ENCODE data around the gene NFATC2.
"Not testable (repeated sequence)": the region's sequence is repeated elsewhere in the genome, so short reads cannot be mapped to it uniquely, and the experiment has no call there.

Gene NFATC2
- total RNA-seq = 111 to 123 reads per million in 2 donors

- DNase-seq = peak; percentile 46
Observed at GRCh38 chr20:51542571-51543421, at the start of gene NFATC2. NFATC2 (minus strand) TSS chr20:51542719; CDS start chr20:51542499, 220 bp downstream.

- DNase-seq = no peak
Observed at GRCh38 chr20:51591871-51592270, 49.4 kb upstream of the NFATC2 start.

GRCh38 chr20:51588762-51589161 is 46.2 kb upstream of the NFATC2 start:
- no peak for DNase-seq

DNA sequence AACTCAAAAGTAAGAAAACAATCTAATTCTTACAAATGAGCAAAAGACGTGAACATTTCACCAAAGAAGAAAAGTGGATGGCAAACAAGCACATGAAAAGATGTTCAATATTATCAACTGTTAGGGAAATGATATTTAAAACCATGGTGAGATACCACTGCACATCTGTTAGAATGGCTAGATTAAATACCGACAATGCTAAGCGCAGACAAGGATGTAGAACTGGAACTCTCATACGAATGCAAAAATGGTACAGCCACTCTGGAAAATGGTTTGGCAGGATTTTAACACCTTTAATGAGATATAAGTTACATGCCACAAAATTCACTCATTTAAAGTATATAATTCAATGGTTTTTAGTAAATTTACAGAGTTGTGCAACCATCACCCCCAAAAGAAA is 44.6 kb upstream of the NFATC2 start:
- no peak for DNase-seq

GRCh38 chr20:51586005-51586440 is 43.5 kb upstream of the NFATC2 start:
- DNase-seq = no peak

DNA sequence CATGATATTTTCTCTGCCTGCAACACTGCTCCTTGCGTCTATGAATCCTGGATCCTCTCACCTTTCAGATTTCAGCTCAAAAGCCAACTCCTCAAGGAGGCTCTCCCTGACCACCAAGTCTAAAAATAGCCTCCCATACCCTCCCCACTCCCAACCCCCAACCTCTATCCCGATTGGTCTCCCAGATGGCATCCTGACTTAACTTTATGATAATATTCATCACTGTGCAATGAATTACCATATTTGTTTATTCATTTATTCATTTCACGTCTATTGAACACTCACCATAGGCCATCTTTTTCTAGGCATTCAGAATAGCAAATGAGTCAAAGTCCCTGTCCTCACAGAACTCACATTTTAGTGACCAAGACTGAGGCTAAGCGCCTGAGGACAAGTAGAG is 42.6 kb upstream of the NFATC2 start:
- no peak for DNase-seq

DNA sequence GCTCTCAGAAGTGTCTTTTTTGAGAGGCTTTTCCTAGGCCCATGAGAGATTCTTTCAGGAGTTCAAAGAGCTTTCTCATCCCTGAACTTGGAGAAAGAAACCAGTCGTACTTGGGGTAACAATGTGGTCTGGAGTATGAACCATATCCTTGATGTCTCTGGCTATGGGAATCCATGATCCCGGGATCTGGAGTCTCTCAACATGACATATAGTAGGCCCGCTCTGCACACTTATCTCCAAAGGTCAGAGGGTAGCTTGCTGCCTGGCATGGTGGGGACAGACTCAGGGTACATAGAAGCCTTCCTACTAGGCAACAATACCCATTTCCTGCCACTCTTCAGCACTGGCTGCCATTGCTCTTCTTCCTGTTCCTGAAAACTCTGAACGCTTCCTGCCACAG is 42.2 kb upstream of the NFATC2 start:
- no peak for DNase-seq

DNA sequence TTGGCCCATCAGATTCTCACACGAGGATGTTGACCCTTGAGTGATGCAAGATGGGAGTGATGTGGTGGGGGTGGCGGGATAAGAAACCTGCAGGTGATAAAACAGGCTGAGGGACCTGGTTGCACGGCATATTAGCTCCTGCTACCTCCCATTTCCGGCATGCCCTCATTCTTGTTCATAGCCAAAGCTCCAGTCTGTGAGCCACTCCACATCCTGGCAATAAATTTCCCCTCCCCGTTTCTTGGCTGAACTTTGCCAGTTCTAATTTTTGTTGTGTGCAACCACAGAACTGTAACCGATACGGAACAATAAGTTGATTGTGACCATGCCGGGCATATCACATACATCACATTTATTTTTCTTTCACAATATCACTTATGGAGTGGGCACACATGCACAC is 41.6 kb upstream of the NFATC2 start:
- no peak for DNase-seq

DNA sequence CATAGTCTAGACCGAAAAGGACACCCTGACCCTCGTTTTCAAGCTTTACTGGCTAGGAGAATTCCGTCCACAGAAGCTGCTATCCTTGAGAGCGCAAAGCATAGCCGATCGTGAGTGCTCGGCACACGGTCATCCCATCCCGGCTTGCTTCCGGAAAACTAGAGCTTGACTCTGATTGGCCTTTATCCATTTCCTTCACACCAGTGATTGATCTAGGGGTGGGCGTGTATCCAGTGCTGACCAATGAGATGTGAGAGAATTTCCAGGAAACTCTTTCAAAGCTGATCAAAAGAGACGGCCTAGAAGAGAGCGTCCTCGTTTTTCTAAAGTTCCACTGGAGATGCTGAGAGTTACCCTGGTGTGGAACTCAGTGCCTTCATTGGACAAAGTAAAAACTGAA is 41.0 kb upstream of the NFATC2 start:
- DNase-seq = no peak

DNA sequence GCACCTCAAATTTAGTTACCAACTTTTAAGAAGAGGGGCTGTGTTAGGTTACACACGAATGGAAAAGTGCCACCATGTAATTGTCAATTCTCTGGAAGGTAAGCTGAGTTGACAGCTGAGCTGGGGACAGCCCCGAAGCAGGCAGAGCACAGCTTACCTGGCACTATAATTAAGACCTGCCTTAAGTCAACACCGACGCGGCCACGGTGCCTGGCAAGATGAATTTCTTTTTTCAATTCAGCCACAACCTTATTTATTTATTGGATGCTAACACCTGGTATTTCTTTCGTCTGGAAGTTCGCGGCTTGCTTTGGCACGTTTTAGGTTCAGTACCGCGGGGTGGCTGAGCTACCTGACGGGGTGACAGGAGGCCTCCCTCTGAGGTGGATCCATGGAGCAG is 40.6 kb upstream of the NFATC2 start:
- DNase-seq = no peak

DNA sequence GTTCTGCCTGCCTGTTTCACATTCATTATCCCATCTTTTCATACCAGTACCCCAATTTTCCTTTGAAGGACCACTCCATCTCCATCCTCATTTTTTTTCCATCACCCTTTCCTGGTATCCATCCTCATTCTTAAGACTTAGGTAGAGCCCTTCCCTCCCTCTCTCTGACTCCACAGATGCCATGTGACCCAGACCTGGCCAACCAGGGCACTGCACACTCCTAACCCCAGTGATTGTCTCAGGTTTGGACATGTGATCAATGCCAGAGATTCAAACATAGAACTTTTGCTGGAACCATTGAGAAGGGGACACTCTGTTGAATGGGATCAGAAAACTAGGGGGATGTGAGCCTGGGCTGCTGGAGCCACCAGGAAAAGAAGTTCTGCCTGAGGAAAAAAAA is 39.1 kb upstream of the NFATC2 start:
- DNase-seq = no peak

DNA sequence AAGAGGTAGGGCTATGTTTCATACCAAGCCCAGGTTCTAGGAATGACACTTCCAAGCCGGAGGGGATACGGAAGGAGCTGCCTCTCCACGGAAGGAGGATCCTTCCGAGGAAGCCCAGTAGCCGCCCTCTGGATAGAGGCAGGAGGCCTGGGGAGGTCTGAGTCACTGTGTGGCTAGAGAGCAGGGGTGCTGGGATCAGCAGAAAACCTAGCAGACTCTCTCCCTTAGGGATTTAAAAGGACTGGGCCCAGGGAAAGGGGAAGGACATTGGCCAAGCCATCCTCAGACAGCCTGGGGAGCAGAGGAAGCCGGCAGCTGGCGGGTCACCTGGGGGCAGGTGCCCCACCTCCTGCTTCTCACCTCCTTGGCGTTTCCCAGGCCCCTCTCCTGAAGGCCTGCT is 36.6 kb upstream of the NFATC2 start:
- no peak for DNase-seq

GRCh38 chr20:51578145-51578459 is 35.6 kb upstream of the NFATC2 start:
- DNase-seq = no peak

DNA sequence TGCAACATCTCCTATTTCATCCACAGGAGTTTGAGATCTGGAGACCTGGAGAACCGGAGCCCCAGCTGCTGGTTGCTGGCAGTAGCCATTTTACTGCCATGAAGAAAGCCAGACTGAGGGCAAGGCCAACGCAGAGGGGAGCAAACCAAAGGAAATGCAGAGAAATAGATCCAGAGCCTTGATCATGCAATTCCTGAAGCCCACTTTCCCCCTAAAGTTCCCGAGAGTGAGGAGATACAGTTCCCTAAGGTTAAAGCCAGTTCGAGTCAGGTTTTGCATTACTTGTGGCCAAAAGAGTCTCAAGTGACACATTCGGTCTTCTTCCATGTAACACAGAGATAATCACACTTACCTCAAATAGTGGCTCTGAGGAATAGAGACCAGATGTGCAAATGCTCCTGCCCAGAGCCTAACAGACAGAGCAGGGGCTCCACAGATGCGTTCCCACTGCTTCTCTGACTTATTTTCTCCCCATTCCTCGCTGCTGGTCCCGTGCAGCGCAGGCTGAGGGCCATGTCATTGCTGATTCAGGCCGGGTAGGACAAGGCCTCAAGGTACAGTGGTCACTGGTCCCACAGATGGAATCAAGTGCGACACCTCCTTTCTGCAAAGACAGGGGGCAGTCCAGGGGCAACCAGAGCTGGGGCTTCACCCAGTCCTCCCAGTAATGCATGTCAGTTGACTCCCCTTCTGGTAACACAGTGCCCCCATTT is 35.1 kb upstream of the NFATC2 start:
- no peak for DNase-seq

GRCh38 chr20:51575486-51575885 is 33.0 kb upstream of the NFATC2 start:
- DNase-seq = no peak

GRCh38 chr20:51574248-51575033 is 31.9 kb upstream of the NFATC2 start:
- DNase-seq = no peak

DNA sequence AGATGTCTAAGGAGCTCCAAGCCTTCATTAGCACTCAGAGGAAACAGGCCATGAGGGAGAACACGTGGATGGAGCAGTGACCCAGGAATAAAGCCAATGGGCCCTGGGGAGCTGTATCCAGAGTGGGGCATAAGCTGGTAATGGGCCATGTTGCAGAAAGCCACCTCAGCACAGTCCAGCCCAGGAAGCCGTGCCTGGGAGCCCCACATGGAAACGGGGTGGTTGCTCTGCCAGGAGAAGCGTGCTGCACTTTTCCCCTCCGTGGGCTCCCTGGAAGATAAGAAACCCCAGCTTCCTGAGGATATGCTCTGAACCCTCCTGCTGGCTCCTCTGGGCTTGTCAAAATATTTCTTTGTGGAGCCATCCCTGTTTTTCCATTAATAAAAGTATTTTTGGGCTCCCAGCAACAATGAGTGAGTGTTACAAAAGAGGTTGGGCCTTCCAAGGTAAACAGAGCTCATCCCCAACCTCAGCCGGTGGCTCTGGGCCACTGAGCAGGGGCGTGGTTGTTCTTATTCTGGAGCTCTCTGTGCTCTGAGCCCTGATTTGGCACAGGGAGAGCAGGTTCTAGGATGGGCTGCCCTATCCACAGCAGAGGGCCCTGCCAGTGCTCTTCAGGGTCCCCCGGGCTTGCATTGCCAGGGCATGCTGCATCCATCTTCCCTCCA is 31.2 kb upstream of the NFATC2 start:
- DNase-seq = no peak

GRCh38 chr20:51571460-51571794 is 28.9 kb upstream of the NFATC2 start:
- DNase-seq = no peak

DNA sequence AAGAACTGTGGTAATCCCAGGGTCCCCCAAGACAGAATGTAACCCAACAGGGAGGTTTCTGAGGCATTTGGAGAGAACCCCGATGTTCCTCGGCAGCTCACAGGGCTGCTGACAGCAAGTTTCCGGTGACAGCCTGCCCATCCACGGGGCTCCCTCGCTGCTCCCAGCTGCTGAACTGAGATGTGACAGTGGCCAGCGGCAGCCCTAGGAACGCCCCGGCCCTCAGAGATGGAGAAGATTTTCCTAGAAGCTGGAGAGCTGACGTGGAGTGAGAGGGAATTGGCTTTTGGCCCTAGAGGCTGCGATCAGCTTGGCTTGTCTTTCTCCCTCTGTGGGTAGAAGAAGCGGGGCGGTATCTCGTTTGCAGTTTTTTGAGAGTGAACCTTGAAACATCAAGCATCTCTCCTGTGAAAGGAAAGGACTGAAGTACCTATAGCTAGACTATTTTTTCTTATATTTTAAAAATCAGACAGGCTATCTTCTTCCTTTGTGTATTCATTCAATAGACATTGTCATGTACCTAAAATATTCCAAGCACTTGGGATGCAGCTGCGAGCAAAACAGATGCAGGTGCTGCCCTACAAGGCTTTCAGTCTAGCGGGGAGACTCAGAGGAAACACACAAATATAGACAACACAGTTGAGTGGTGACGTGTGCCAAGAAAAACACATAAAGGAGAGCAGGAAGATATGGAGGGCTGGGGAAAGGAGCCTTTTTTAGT is 28.4 kb upstream of the NFATC2 start:
- no peak for DNase-seq

GRCh38 chr20:51569815-51570738 is 27.6 kb upstream of the NFATC2 start:
- DNase-seq = no peak

- not testable (repeated sequence) for DNase-seq
Observed at GRCh38 chr20:51568533-51568932, 26.0 kb upstream of the NFATC2 start.

Data from T-helper 9 cell (primary cell).